ENCODE results near the gene MINDY4B.
"Not testable (repeated sequence)": the region's sequence is repeated elsewhere in the genome, so short reads cannot be mapped to it uniquely, and the experiment has no call there.

The MINDY4B gene

DNA sequence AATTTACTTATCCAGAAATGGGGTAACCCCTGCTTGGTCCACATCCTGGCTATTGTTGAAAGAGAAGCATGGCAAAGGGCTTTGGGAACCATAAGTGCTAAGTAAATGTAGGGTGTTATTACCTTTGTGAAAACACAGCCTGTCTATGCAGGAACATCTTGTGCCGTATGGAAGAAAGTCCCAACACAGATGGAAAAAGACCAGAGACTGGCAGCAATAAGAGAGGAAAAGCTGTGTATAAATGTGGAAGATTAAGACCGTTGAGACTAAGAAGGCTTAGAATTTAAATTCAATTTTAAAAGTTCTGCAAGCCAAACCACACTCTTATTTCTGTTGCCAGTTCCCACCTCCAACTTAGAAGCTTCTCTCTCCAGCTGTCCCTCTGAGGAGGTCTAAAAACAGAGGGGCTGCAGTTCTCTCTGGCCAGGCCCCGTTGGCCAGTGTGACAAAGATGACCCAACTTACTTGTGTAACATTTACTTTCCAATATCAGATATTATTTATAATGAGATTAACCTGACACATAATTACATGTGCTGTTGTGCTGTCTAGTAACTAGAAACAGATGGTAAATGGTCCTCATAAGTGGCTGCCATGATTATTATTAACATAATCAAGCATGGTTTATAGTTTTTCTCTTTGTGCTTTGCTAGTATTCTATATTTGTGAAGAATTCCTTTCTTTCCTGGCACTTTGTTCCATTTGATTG is 7.0 kb downstream of the MINDY4B start:
- no peak for DNase-seq

DNA sequence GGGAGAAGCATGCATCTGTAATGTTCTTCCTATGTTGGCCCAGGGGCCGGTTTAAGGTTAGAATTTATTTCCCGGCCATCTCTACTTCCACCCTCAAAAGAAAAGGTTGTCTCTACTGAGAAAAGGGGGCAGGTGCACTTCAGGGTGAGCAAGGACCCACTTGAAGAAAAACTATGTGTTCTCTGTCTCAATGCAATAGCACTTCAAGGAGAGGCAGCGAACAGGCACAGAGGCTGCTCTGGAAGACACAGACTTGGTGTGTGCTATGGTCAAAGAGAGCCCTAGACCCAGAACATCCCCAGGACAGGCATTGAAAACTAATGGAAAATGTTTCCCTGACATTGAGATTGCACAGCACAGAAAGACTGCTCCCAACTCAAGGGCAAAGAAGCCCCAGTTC is 7.6 kb downstream of the MINDY4B start:
- no peak for DNase-seq

DNA sequence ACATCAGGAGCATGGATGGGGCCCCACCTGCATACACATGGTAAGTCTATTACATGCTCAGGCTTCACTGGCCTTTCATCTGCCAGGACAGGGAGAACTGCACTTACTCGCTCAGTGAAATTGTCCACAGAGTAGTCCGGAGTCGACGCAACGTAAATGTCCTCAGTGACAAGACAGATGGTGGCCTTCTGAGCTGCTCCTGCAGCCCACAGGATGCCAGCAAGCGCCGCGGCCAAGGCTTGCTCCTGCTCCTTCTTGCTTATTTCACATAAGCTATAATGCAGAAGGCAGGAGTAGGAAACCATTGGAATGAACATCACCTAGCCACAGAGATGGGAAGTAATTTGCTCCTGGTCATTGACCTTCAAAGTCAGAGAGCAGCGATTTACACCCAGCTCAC is 14.4 kb downstream of the MINDY4B start:
- no peak for DNase-seq

DNA sequence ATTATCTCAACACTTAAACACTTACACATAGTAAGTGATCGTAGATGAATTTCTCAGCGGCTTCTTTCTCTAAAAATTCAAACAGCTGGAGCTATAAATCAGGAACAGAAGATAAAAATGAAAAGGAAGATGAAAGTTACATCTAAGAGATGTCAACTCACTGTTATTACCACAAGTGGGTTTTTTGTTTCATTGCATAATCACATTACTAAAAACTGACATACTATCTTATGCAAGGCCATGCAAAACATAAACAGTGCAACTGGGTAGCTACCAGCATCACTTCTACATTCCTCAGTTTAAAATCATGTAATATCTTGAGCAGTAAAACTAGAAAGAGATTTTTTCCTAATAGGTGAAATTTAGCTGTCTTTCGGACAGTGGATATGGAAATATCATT is 14.9 kb downstream of the MINDY4B start:
- DNase-seq = no peak

DNA sequence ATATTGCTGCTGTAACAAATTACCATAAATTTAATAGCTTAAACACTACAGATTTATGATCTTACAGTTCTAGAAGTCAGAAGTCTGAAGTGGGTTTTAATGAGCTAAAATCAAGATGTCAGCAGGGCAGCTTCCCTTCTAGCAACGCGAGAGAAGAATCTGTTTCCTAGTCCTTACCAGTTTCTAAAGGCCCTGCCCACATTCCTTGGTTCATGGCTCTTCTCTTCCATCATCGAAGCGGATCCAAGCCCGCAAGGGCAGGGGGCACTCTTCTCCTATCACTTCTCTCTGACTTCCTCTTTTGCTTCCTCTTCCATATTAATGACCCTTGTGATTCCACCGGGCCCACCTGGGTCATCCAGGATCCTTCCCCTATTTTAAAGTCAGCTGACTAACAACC is 16.1 kb downstream of the MINDY4B start:
- DNase-seq = no peak

DNA sequence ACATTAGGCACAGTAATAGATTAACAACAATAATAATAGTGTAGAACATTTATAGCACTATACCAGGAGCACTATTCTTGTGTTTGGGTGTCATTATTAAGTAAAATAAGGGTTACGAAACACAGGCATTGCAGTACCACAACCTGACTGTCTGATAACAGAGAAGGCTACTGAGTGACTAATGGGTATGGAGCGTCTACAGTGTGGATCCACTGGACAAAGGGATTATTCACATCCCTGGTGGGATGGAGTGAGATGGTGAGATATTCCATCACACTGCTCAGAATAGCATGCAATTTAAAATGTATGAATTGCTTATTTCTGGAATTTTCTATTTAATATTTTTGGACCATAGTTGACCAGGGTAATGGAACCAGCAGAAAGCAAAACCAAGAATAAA is 18.2 kb downstream of the MINDY4B start:
- no peak for DNase-seq

DNA sequence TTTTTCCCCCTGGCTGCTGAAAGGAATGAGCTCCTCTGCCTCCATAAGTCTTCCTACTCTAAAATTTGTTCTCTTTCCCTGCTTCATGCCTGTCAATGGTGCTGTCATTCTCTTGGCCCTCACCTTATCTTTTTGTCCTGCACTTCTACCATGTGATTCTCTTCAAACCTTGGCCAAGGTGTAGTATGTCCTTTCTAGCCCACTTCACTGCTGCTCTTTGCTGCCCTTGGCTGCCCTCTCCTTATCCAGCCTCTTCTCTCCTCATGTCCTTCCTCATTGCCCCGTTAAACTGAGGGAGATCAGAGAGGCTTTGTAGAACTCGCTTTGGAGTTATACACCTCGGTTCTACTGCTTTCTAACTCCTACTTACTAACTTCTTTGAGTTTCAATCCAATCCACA is 19.7 kb downstream of the MINDY4B start:
- DNase-seq = no peak

DNA sequence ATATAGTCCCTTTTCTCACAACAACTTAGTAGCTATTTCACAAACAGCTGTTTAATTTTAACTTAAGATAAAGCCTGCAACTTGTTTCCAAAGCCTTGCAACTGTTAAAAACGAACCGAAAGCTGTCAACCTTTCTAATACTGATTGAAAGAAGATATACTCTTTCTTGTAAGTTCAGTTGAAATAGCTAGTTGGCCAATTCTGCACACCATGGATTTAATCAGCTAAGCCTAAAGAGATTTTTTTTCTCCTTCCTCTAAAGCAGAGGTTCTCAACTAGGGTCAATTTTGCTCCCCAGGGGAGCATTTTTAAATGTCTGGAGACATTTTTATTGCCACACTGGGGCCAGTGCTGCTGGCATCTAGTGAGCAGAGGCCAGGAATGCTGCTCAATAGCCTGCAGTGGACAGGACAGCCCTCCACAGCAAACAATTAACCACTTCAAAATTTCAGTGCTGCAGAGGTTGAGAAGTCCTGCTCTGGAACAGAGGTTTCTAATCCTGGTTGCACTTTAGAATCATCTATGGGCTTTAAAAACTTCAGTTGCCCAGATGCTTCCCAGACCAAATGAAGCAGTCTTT is 26.2 kb downstream of the MINDY4B start:
- no peak for DNase-seq

DNA sequence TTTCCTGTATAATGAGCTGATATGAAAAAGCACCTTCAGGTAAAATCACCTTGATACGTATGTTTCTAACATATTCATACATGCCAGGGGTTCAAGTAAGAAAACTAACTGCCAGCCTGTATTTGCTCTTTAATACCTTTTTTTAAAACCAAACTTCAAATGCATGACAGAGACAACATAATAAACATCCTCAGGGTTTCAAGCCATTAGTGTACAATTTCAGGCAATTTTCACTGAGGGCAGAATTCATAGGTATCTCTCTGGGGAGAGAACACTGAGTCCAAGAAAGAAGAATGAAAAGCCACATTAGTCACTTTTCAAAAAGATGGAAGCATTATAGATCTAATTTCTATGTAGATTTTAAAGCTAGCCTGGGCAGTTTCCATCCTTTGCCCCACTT is 26.9 kb downstream of the MINDY4B start:
- no peak for DNase-seq

DNA sequence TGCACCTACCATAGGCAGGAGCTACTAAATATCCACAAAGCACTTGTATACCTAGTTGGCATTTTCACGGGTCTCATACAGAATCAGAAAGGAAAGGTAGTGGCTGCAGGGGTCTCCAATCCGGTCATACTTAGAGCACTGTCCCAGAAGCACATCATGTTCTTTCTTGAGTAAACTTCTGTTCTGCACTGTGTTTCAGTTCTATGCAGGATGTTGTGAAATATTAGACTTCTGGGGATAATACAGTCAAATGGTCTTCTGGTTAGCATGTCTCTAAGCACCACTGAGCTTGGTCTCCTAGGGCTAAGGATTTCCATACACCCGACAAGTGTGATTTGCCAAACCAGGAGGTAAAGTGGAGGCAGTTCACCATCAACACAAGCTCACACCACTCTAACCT is 27.9 kb downstream of the MINDY4B start:
- DNase-seq = no peak

DNA sequence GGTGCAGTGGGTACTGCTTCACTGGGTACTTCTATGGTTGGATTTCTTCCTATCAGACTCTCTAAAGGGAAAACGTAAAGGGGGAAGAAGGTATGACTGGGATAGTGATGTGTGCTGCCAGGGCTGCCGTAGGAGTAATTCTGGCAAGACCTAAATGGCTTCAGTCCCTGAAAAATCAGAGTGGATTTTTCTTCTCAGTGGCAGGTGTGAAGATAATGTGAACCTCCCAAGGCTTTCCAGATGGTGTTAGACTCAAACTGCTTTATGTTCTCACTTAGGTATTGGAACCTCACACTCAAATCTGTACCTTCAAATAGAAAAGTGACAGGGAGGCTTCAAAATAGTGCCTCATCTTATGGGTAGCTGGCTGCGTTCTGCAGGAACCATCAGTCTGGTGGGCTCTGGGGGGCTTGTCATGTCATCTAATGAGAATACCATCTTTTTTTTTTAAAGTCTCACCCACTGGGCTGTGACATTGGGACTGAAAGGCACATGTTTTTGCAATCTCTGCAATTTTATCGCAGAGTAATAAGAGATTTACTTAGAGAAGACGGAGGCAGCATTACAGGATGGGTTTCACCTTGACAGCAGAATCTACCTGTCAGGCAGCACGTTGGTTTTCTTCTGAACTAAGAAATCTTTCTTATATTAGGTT is 28.5 kb downstream of the MINDY4B start:
- DNase-seq = no peak

DNA sequence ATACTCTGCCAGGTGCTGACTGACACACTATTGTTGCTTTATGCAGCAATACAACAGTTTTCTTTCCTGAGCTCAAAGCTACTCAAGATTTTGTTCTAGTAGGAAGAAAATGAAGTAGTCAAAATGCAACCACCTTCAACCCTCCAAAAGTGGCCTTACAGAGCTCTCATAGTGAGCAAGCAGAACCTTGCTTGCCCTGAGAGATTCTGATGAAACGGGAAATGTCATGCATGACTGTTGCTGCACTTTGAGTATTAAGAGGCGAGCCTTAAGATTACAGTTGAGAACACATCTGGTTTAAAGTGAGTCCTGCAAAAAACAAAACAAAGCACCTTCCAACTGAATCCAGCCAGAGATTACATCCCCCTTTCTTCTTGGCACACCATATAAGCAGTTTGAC is 29.7 kb downstream of the MINDY4B start:
- no peak for DNase-seq

DNA sequence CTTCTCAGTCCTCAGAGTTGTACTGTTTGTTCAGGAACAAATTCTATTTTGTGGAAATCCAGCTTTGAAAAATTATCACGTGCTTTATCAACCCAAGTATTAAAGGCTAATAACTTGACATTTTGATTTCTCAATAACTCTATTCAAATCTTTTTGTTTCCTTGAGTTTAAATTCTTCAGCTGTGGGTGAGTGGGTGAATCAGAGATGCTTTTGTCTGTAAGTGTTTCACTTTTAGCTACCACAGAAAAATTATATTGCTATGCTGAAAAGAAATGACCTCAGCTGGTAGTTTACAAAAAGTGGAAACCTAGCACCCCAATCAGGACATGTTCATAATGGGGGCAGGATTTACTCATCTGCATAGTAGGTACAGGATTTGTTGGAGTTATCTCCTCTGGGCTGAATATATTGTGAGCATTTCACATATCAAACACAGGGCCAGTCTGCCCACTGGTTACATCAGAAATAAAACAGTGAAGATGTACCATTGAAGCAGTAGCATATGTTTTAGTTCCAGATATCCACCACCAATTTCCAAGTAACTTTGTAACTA is 30.5 kb downstream of the MINDY4B start:
- no peak for DNase-seq

DNA sequence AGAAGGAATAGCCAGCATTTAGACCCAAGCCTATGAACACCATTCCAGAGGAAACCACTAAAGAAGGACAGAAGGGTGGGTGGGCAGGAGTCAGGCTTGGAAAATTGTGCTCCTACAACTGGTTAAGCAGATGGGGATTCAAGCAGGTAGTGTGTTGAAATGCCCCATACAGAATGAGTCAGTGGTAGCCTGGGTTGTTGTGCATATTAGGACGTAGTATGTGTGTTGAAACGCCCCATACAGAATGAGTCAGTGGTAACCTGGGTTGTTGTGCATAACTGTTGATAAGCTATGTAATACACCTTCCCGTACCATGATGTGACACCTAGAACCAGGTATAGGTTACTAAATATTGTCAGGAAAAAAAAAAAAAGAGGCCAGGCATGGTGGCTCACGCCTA is 34.0 kb downstream of the MINDY4B start:
- no peak for DNase-seq

DNA sequence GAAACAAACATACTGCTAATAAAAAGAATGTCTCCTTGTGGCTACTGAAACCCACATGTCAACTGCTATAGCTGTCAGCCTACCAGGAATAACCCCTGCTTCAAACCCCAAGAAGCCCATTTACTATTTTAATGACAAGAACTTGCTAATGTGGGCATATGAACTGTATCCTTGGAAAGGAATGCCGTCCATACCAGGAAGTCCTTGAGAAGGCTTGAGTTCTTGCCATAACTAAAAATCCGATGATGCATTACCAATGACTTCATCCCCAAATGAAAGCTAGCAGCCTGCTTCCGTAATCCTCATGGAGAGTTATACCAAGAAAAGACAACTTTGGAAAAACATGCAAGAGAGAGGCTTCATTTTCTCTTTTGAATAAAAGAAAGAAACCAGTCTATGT is 34.8 kb downstream of the MINDY4B start:
- no peak for DNase-seq

DNA sequence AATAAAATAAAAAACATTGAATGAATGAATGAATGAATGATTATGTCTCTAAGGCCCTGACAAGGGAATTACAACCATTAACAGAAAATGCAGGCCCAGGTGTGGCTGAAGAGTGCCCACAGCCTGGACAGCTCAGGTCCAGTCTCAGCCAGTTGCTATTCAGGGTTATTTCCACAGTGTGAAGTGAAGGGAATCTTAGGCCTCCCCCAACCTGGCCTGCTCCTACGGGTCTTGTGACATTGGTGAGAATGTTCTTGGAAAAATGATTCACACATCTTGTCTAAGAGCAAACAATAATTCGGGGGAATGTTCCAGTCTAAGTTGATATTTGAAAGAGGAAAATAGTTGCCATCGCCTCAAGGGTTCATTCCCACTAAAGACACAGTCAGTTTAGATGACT is 37.0 kb downstream of the MINDY4B start:
- DNase-seq = no peak

DNA sequence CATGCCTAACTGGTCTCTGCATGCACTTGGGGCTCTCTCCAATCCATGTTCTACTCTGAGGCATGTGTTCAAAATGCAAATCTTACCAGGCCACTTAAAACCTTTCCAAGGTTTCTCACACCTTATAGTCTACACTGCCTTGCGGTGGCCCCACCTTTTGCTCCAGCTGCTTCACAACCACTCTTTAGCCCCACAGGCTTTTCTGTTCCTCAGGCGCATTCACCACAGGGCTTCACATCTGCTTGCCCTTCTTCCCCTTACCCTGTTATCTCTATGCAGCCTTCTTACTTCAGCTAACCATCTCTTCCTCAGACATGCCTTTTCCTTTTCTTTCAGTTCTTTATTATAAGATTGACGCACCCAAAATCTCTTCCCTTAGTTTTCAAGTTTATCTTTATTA is 37.8 kb downstream of the MINDY4B start:
- DNase-seq = no peak

DNA sequence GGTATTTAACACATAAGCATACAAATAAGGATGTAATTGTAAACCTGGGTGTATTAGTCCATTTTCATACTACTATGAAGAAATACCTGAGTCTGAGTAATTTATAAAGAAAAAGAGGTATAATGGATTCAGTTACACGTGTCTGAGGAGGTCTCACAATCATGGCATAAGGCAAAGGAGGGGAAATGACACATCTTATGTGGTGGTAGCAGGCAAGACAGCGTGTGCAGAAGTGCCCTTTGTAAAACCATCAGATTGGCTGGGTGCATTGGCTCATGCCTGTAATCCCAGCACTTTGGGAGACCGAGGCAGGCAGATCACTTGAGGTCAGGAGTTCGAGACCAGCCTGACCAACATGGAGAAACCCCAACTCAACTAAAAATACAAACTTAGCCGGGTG is 41.3 kb downstream of the MINDY4B start:
- not testable (repeated sequence) for DNase-seq

DNA sequence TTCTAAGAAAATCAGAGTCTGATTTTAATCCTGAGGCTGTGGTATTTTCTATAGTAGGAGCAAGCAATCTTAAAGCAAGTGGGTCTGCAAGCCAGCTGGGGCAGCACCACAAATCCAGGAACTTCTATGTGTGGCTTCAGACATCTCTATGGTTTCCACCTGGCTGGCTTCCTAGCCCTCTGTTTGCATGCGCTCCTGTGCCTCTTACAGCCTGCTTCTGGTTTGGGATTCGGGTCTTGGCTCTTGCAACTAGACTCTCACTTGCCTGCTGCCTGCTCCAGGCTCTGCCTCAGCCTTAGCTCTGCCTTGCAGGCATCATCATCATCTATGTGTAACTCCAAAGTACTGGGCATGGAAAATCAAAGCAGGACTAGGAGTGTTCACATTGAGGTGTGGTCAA is 43.4 kb downstream of the MINDY4B start:
- DNase-seq = no peak

DNA sequence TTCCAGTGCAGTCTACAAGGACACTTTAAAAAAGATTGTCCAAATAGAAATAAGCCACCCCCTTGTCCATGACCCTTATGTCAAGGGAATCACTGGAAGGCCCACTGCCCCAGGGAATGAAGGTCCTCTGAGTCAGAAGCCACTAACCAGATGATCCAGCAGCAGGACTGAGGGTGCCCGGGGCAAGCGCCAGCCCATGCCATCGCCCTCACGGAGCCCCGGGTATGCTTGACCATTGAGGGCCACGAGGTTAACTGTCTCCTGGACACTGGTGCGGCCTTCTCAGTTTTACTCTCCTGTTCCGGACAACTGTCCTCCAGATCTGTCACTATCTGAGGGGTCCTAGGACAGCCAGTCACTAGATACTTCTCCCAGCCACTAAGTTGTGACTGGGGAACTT is 47.3 kb downstream of the MINDY4B start:
- DNase-seq = not testable (repeated sequence)

DNA sequence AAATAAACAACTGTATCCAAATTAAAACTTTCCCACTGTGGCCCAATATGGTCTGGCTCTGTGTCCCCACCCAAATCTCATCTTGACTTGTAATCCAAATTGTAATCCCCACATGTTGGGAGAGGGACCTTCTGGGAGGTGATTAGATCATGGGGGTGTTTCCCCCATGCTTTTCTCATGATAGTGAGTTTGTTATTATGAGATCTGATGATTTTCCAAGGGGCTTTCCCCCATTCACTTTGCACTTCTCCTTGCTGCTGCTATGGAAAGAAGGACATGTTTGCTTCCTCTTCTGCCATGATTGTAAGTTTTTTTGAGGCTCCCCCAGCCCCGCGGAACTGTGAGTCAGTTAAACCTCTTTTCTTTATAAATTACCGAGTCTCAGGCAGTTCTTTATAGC is 55.0 kb downstream of the MINDY4B start:
- no peak for DNase-seq

DNA sequence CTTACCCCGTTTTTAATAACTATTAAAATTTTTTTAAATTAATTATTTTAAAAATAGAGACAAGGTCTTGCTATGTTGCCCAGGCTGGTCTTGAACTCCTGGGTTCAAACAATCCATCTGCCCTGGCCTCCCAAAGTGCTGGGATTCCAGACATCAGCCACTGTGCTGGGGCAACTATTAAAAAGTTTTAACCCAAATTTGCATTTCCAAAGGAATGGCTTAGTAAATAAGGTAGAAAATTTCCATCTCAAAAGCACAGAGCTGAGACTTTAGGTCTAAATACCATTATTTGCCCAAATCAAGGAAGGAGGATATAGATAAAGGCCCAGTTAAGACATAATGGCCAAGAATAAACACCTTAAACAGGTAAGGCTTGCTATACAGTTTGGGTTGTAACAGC is 56.4 kb downstream of the MINDY4B start:
- no peak for DNase-seq

DNA sequence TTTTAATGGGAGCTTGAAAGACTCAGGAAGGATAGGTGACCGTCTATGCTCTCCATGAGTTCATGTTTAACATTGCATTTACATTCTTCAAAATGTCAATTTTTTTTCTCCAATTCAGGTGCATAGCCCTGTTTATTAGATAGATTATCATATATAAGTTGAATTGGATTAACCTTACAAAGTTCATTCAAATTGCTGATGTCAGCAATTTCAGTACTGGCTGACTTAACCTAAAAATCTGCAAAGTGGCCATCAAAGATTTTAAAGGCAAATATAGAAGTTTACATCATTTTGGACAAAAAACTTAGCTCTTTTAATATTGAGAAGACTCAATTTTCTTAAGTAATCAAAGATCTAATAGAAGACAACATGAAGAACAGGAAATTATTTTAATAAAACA is 57.8 kb downstream of the MINDY4B start:
- DNase-seq = no peak

DNA sequence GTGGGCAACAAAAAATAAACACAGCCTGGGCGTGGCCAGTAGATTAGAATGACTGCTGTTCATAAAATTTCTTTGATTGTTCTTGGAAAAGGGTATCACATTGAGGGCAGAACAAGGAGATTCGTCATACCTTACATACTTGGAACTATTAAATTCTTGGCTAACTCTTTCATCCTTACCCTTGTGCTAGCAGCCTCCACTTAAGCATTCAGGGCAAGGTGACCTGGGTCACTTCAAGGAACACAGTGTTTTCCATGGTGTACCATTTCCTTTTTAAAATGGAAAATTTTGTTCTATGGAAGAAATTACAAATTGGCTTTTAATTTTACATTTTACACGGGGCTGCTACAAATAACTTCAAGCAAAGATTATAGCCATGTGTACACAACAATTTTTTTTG is 60.8 kb downstream of the MINDY4B start:
- DNase-seq = no peak

Measured in activated naive CD4-positive, alpha-beta T cell treated with Interleukin-2 at 50 U/mL for 16 hours (primary cell).